GM18499 (cell line): ENCODE results near the gene ZBTB20.
"Not testable (repeated sequence)": the region's sequence is repeated elsewhere in the genome, so short reads cannot be mapped to it uniquely, and the experiment has no call there.

Source experiments
- ATAC-seq: cut with Tn5 transposase; IDR thresholded peaks from one replicate; pipeline ENCODE4 v1.9.1; 2021; ENCODE audit warnings: moderate number of reproducible peaks; ENCODE audit not compliant: insufficient read depth, unreplicated experiment

The ZBTB20 gene

GRCh38 chr3:115148142-115148790, 1.2 kb upstream of the ZBTB20 start:
- no peak for ATAC-seq

GRCh38 chr3:115147329-115148141, 447 bp upstream of the ZBTB20 start:
- peak; percentile 74 for ATAC-seq

- ATAC-seq = no peak
Measured at GRCh38 chr3:115146032-115146417, 1.1 kb downstream of the ZBTB20 start.

GRCh38 chr3:115141033-115141757, 5.9 kb downstream of the ZBTB20 start:
- ATAC-seq = peak; percentile 52

GRCh38 chr3:115139072-115139471, 8.0 kb downstream of the ZBTB20 start:
- no peak for ATAC-seq

- no peak for ATAC-seq
Measured at GRCh38 chr3:115134648-115135347, 12.3 kb downstream of the ZBTB20 start.

- ATAC-seq = no peak
Measured at GRCh38 chr3:115127208-115127607, 19.9 kb downstream of the ZBTB20 start.

GRCh38 chr3:115120597-115120996, 26.5 kb downstream of the ZBTB20 start:
- no peak for ATAC-seq

GRCh38 chr3:115113367-115113766, 33.7 kb downstream of the ZBTB20 start:
- no peak for ATAC-seq

- no peak for ATAC-seq
Measured at GRCh38 chr3:115111632-115112031, 35.5 kb downstream of the ZBTB20 start.

GRCh38 chr3:115110830-115111229, 36.3 kb downstream of the ZBTB20 start:
- ATAC-seq = no peak

GRCh38 chr3:115110066-115110465, 37.0 kb downstream of the ZBTB20 start:
- not testable (repeated sequence) for ATAC-seq

GRCh38 chr3:115108614-115109013, 38.5 kb downstream of the ZBTB20 start:
- no peak for ATAC-seq

GRCh38 chr3:115102046-115102445, 45.0 kb downstream of the ZBTB20 start:
- ATAC-seq = no peak

GRCh38 chr3:115100806-115101205, 46.3 kb downstream of the ZBTB20 start:
- ATAC-seq = no peak

GRCh38 chr3:115099986-115100571, 47.0 kb downstream of the ZBTB20 start:
- no peak for ATAC-seq

- ATAC-seq = no peak
Measured at GRCh38 chr3:115099134-115099985, 47.7 kb downstream of the ZBTB20 start.

- no peak for ATAC-seq
Measured at GRCh38 chr3:115098354-115099073, 48.6 kb downstream of the ZBTB20 start.

GRCh38 chr3:115095236-115095635, 51.9 kb downstream of the ZBTB20 start:
- no peak for ATAC-seq
